ENCODE data around the gene SLC17A9. TPM values are rescaled to one million over a fixed set of nuclear protein-coding genes. Genes with fewer than 3 reads are reported as not detected.

The SLC17A9 gene
- total RNA-seq, 1 donor from 2014 or later, result 4.7 TPM

DNA sequence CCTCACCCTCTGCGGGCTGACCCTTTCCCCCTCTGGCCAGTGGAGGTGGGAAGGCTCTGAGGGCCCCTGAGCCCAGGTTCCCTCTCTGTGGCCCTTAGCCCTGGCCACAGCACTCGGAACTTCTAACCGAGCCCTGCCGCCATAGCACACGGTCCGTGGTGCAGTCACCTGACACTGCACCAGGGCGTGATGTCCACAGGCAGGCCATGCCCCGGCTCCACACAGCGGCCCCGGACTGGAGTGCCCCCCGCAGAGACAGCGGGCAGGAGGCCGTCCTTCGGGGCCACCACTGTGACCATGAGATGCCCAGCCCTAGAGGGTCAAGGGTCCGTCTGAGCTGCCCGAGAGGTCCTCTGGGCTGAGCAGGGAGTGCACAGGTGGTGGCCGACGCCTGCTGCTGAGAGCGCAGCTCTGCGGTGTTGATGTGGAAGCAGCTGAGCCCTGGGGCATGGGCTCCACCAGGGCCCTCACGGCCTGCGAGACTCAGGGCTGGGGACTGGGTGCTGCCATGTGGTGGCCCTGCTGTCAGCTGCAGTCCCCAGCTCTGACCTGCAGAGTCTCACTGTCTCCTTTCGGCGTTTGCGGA lies 65.4 kb downstream of the SLC17A9 start:
- DNase-seq, result no peak

Other genes with a start within 250 kb of the SLC17A9 start
- 0.10 TPM for gene NTSR1, start 243.9 kb upstream of the SLC17A9 start, total RNA-seq
- 9.3 TPM for gene MRGBP, start 156.2 kb upstream of the SLC17A9 start, total RNA-seq
- 17.8 TPM for gene OGFR, start 147.9 kb upstream of the SLC17A9 start, total RNA-seq
- gene COL9A3, start 135.7 kb upstream of the SLC17A9 start, total RNA-seq, result 17.8 TPM
- 11.3 TPM for gene TCFL5, start 90.9 kb upstream of the SLC17A9 start, total RNA-seq
- gene DIDO1, start 26.2 kb upstream of the SLC17A9 start, total RNA-seq, result 34.4 TPM
- gene GID8, start 14.6 kb upstream of the SLC17A9 start, total RNA-seq, result 41.8 TPM
- not detected for gene BHLHE23, start 54.3 kb downstream of the SLC17A9 start, total RNA-seq

All from skin of body (tissue), 2 donors.